SK-N-SH treated with all-trans-retinoic acid at 6 μM for 48 hours (cell line): ENCODE measurements around the gene LDHAL6B.

Experiments used
- ATAC-seq: fragments of 200-7000 bp; cut with Tn5 transposase; 3 replicates; pipeline ENCODE4 v1.9.1; 2020; ENCODE audit warnings: mild to moderate bottlenecking, moderate library complexity
- ARNTL ChIP-seq: fragments of 450-650 bp; formaldehyde crosslinking; IDR thresholded peaks from 2 replicates; pipeline ENCODE4 v1.5.0; 2020; ENCODE audit warnings: low read depth, mild to moderate bottlenecking, moderate library complexity, borderline replicate concordance
- BACH2 ChIP-seq: fragments of 250-450 bp; sonication (Bioruptor Pico); IDR thresholded peaks from 2 replicates; pipeline ENCODE4 v1.9.0; 2021; ENCODE audit warnings: mild to moderate bottlenecking, borderline replicate concordance
- CREB5 ChIP-seq: fragments of 250-450 bp; sonication (Bioruptor Pico); IDR thresholded peaks from 2 replicates; pipeline ENCODE4 v1.5.1; 2020; ENCODE audit warnings: low read depth, mild to moderate bottlenecking, moderate library complexity
- CSRNP3 ChIP-seq: fragments of 250-450 bp; sonication (Bioruptor Pico); IDR thresholded peaks from 2 replicates; pipeline ENCODE4 v1.5.1; 2021; ENCODE audit warnings: mild to moderate bottlenecking, moderate library complexity
- ESRRG ChIP-seq: fragments of 250-450 bp; sonication (Bioruptor Pico); IDR thresholded peaks from 2 replicates; pipeline ENCODE4 v1.6.1; 2021; ENCODE audit warnings: mild to moderate bottlenecking
- GLIS3 ChIP-seq: fragments of 250-450 bp; sonication (Bioruptor Pico); IDR thresholded peaks from 2 replicates; pipeline ENCODE4 v1.5.0; 2020; ENCODE audit warnings: mild to moderate bottlenecking, moderate library complexity
- ISL1 ChIP-seq: fragments of 250-450 bp; sonication (Bioruptor Pico); IDR thresholded peaks from 2 replicates; pipeline ENCODE4 v2.1.2; 2022; ENCODE audit warnings: mild to moderate bottlenecking, moderate library complexity
- OSR1 ChIP-seq: fragments of 250-450 bp; sonication (Bioruptor Pico); IDR thresholded peaks from 2 replicates; pipeline ENCODE4 v1.8.0; 2022; ENCODE audit warnings: moderate library complexity, mild to moderate bottlenecking, inconsistent platforms
- PATZ1 ChIP-seq: fragments of 250-450 bp; sonication (Bioruptor Pico); IDR thresholded peaks from 2 replicates; pipeline ENCODE4 v1.8.0; 2020; ENCODE audit warnings: mild to moderate bottlenecking, moderate library complexity, borderline replicate concordance
- POU6F1 ChIP-seq: fragments of 250-450 bp; sonication (Bioruptor Pico); IDR thresholded peaks from 2 replicates; pipeline ENCODE4 v1.8.0; 2021; ENCODE audit warnings: low read depth, mild to moderate bottlenecking, moderate library complexity, borderline replicate concordance
- PPARA ChIP-seq: fragments of 250-450 bp; sonication (Bioruptor Pico); IDR thresholded peaks from 2 replicates; pipeline ENCODE4 v1.5.0; 2020; ENCODE audit warnings: mild to moderate bottlenecking, borderline replicate concordance
- RARB ChIP-seq: fragments of 250-450 bp; sonication (Bioruptor Pico); IDR thresholded peaks from 2 replicates; pipeline ENCODE4 v1.8.0; 2021; ENCODE audit warnings: mild to moderate bottlenecking, moderate library complexity
- SNAI2 ChIP-seq: fragments of 250-450 bp; sonication (Bioruptor Pico); IDR thresholded peaks from 2 replicates; pipeline ENCODE4 v1.5.0; 2020; ENCODE audit warnings: mild to moderate bottlenecking, moderate library complexity
- TCF4 ChIP-seq: fragments of 250-450 bp; sonication (Bioruptor Pico); IDR thresholded peaks from 2 replicates; pipeline ENCODE4 v1.8.0; 2021; ENCODE audit warnings: mild to moderate bottlenecking, moderate library complexity, borderline replicate concordance
- TOX ChIP-seq: fragments of 250-450 bp; sonication (Bioruptor Pico); IDR thresholded peaks from 2 replicates; pipeline ENCODE4 v1.8.0; 2021; ENCODE audit warnings: mild to moderate bottlenecking, moderate library complexity, borderline replicate concordance
- TSHZ2 ChIP-seq: fragments of 250-450 bp; sonication (Bioruptor Pico); IDR thresholded peaks from 2 replicates; pipeline ENCODE4 v1.5.0; 2020; ENCODE audit warnings: mild to moderate bottlenecking, moderate library complexity
- ZFP3 ChIP-seq: fragments of 250-450 bp; sonication (Bioruptor Pico); IDR thresholded peaks from 2 replicates; pipeline ENCODE4 v1.5.0; 2020; ENCODE audit warnings: mild to moderate bottlenecking, moderate library complexity
- ZFP30 ChIP-seq: fragments of 450-650 bp; formaldehyde crosslinking; IDR thresholded peaks from 2 replicates; pipeline ENCODE4 v1.5.0; 2022; ENCODE audit warnings: mild to moderate bottlenecking, moderate library complexity
- ZNF565 ChIP-seq: fragments of 450-650 bp; formaldehyde crosslinking; conservative IDR thresholded peaks from 2 replicates; pipeline ENCODE4 v1.5.0; 2020; ENCODE audit warnings: low read depth, mild to moderate bottlenecking, moderate library complexity
- ZNF70 ChIP-seq: fragments of 450-650 bp; formaldehyde crosslinking; IDR thresholded peaks from 2 replicates; pipeline ENCODE4 v1.5.0; 2020; ENCODE audit warnings: mild to moderate bottlenecking, moderate library complexity
- ZNF8 ChIP-seq: fragments of 450-650 bp; formaldehyde crosslinking; IDR thresholded peaks from 2 replicates; pipeline ENCODE4 v1.5.0; 2020; ENCODE audit warnings: mild to moderate bottlenecking, moderate library complexity

Gene LDHAL6B

GRCh38 chr15:59180945-59181600 lies 25.6 kb upstream of the LDHAL6B start:
- ATAC-seq, result peak; percentile 42; the same call in 2 of the 3 replicates
- TF ChIP-seq BACH2 (CRISPR knock-in tag), result no peak
- TF ChIP-seq PPARA, result no peak
- TF ChIP-seq ZNF565 (CRISPR knock-in tag), result no peak
- no peak for TF ChIP-seq CSRNP3
- TF ChIP-seq ZFP30 (CRISPR knock-in tag), result no peak
- TF ChIP-seq OSR1, result no peak
- TF ChIP-seq CREB5 (CRISPR knock-in tag), result no peak
- TF ChIP-seq PATZ1, result no peak
- TF ChIP-seq ESRRG (CRISPR knock-in tag), result no peak
- no peak for TF ChIP-seq GLIS3
- no peak for TF ChIP-seq SNAI2
- no peak for TF ChIP-seq TOX (CRISPR knock-in tag)
- TF ChIP-seq TSHZ2 (CRISPR knock-in tag), result no peak
- no peak for TF ChIP-seq POU6F1 (CRISPR knock-in tag)
- no peak for TF ChIP-seq RARB (CRISPR knock-in tag)
- no peak for TF ChIP-seq ARNTL (CRISPR knock-in tag)
- no peak for TF ChIP-seq ZNF70 (CRISPR knock-in tag)
- TF ChIP-seq ZNF8 (CRISPR knock-in tag), result no peak
- no peak for TF ChIP-seq ZFP3
- no peak for TF ChIP-seq TCF4 (CRISPR knock-in tag)

- TF ChIP-seq ZFP3 (no peak), ZNF8 (CRISPR knock-in tag) (no peak)
- no peak for ATAC-seq
Observed at GRCh38 chr15:59185725-59186124, 20.9 kb upstream of the LDHAL6B start.

- no peak for ATAC-seq
- TF ChIP-seq ZNF565 (CRISPR knock-in tag) (no peak), PPARA (no peak), TSHZ2 (CRISPR knock-in tag) (no peak), RARB (CRISPR knock-in tag) (no peak), TCF4 (CRISPR knock-in tag) (no peak), SNAI2 (no peak), ISL1 (CRISPR knock-in tag) (no peak), ESRRG (CRISPR knock-in tag) (no peak), POU6F1 (CRISPR knock-in tag) (no peak), CSRNP3 (no peak)
Observed at GRCh38 chr15:59186501-59186900, 20.1 kb upstream of the LDHAL6B start.
